Bronchial epithelial cell (primary cell): ENCODE results near the gene ANP32A. TPM values are rescaled to one million over a fixed set of nuclear protein-coding genes. Genes with fewer than 3 reads are reported as not detected.

ENCODE experiments used
- DNase-seq: peaks from one replicate; pipeline ENCODE4 v3.0.0-alpha.2; 2010; ENCODE audit warnings: low read depth
- FAIRE-seq: peaks from 2 replicates; lab custom pipeline; 2011; peaks lifted over from hg19 to GRCh38; lab: Jason Lieb, UNC
- H3K27me3 ChIP-seq: 2 replicates; pipeline ENCODE4 v1.5.1; 2011; ENCODE audit warnings: low read length; ENCODE audit not compliant: control insufficient read depth, insufficient read depth
- H3K36me3 ChIP-seq: 2 replicates; pipeline ENCODE4 v1.5.1; 2011; ENCODE audit warnings: low read length; ENCODE audit not compliant: control insufficient read depth, insufficient read depth
- H3K4me3 ChIP-seq: 2 replicates; pipeline ENCODE4 v1.5.1; 2011; ENCODE audit warnings: mild to moderate bottlenecking, low read depth, low read length, control low read depth
- total RNA-seq: library from RNA; depleted of rRNA; stranded (reverse); fragments of >200 nt; gene quantifications from 2 replicates; pipeline ENCODE4 v1.2.1, GENCODE V29; 2014
- TF ChIP-seq, protein P1 (sequence below): IDR thresholded peaks from 2 replicates; pipeline ENCODE4 v1.5.1; 2011; ENCODE audit warnings: mild to moderate bottlenecking, moderate library complexity, low read length, control low read depth, inconsistent platforms; ENCODE audit not compliant: insufficient read depth, severe bottlenecking

The ANP32A gene
- total RNA-seq, 1 donor from 2014 or later, result 42.6 TPM

- FAIRE-seq (no peak), DNase-seq (no peak)
- Histone ChIP-seq H3K4me3 (no peak overlapping the region), H3K27me3 (peaks cover 4% of the 10 kb centered on the region), H3K36me3 (no peaks in the 10 kb centered on the region)
- TF ChIP-seq, protein P1, sequence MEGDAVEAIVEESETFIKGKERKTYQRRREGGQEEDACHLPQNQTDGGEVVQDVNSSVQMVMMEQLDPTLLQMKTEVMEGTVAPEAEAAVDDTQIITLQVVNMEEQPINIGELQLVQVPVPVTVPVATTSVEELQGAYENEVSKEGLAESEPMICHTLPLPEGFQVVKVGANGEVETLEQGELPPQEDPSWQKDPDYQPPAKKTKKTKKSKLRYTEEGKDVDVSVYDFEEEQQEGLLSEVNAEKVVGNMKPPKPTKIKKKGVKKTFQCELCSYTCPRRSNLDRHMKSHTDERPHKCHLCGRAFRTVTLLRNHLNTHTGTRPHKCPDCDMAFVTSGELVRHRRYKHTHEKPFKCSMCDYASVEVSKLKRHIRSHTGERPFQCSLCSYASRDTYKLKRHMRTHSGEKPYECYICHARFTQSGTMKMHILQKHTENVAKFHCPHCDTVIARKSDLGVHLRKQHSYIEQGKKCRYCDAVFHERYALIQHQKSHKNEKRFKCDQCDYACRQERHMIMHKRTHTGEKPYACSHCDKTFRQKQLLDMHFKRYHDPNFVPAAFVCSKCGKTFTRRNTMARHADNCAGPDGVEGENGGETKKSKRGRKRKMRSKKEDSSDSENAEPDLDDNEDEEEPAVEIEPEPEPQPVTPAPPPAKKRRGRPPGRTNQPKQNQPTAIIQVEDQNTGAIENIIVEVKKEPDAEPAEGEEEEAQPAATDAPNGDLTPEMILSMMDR, result no peak
Measured at GRCh38 chr15:68734352-68734751, 86.3 kb downstream of the ANP32A start.

DNA sequence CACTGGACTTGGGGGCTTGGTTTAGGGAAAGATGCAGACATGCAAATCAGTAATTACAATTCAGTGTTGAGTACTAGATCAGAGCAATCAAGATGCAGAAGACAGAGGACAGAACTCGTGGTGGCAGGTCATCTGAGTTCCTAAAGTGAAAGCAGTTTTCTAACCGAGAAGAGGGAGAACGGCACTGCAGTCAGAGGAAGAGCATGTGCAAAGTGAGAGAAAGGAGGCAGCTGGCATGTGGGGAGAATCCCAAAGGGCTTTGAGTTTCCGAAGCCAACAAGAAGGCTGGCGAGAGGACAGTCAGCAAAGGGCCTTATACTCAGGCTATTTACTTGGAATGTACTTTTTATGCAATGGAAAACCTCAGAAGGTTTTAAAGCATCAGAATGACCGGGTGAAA lies 87.0 kb downstream of the ANP32A start:
- Histone ChIP-seq H3K27me3 (peaks cover 6% of the 10 kb centered on the region), H3K4me3 (no peak overlapping the region), H3K36me3 (no peaks in the 10 kb centered on the region)
- TF ChIP-seq, protein P1, result no peak
- DNase-seq (no peak), FAIRE-seq (no peak)

- no peak for DNase-seq
- H3K36me3 ChIP-seq, result no peaks in the 10 kb centered on the region
- peaks cover 6% of the 10 kb centered on the region for H3K27me3 ChIP-seq
Measured at GRCh38 chr15:68732451-68732850, 88.2 kb downstream of the ANP32A start.

GRCh38 chr15:68730976-68731897 lies 89.5 kb downstream of the ANP32A start:
- peaks cover 6% of the 10 kb centered on the region for H3K27me3 ChIP-seq

More at GRCh38 chr15:68732451-68732850, 88.2 kb downstream of the ANP32A start:
- TF ChIP-seq, protein P1, result no peak
- FAIRE-seq, result no peak
- no peak overlapping the region for H3K4me3 ChIP-seq

DNA sequence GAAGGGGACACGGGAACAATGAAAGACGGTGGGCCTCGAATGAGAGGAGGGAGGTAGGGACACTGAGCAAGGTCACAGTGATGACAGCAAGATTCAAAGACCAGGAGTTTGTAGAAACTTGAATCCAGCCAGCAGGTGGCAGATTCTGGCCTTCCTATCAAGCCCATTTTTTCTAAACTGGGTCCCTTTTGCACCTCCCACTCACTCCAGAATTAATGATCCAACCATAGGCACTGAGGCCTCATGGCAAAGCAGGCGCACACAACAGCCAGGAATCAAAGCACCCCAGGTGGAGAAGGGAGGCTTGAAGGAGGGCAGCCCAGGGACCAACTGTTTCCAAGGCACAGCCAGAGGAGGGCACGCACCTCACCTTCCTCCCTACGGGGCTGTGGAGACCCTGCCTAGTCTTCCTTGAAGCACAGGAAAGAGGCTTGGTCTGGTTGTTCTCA lies 90.2 kb downstream of the ANP32A start:
- Histone ChIP-seq H3K4me3 (no peak overlapping the region), H3K27me3 (peaks cover 6% of the 10 kb centered on the region), H3K36me3 (no peaks in the 10 kb centered on the region)
- DNase-seq (peak; percentile 41), FAIRE-seq (peak; percentile 64)
- TF ChIP-seq, protein P1, result peak; percentile 74

More at GRCh38 chr15:68730976-68731897, 89.5 kb downstream of the ANP32A start:
- Histone ChIP-seq H3K36me3 (no peaks in the 10 kb centered on the region), H3K4me3 (no peak overlapping the region)
- TF ChIP-seq, protein P1, result no peak
- FAIRE-seq (no peak), DNase-seq (no peak)
